Activated T-cell treated with anti-CD3 and anti-CD28 coated beads for 1 hour (primary cell): Measurements from ENCODE around the gene CNTNAP2.

ENCODE experiments used
- DNase-seq: peaks from one replicate; pipeline ENCODE4 v3.0.0-alpha.2; 2020; ENCODE audit warnings: low read depth

CNTNAP2 gene

GRCh38 chr7:146116521-146117222 lies at the start of gene CNTNAP2:
TSS of gene CNTNAP2 (plus strand) at chr7:146116801. CDS start at chr7:146116877, 76 bp downstream.
- DNase-seq, result no peak

GRCh38 chr7:146067880-146068279 lies 48.7 kb upstream of the CNTNAP2 start:
- no peak for DNase-seq

- no peak for DNase-seq
Observed at GRCh38 chr7:146074195-146074765, 42.3 kb upstream of the CNTNAP2 start.

- DNase-seq, result no peak
Observed at GRCh38 chr7:146076344-146076743, 40.3 kb upstream of the CNTNAP2 start.

GRCh38 chr7:146084086-146084485 lies 32.5 kb upstream of the CNTNAP2 start:
- no peak for DNase-seq

GRCh38 chr7:146090023-146090645 lies 26.5 kb upstream of the CNTNAP2 start:
- no peak for DNase-seq

GRCh38 chr7:146094356-146094755 lies 22.2 kb upstream of the CNTNAP2 start:
- no peak for DNase-seq

- no peak for DNase-seq
Observed at GRCh38 chr7:146096994-146097393, 19.6 kb upstream of the CNTNAP2 start.

GRCh38 chr7:146106319-146106718 lies 10.3 kb upstream of the CNTNAP2 start:
- no peak for DNase-seq

GRCh38 chr7:146112755-146113154 lies 3.8 kb upstream of the CNTNAP2 start:
- no peak for DNase-seq

- DNase-seq, result no peak
Observed at GRCh38 chr7:146115548-146115850, 1.1 kb upstream of the CNTNAP2 start.

GRCh38 chr7:146115851-146116520 lies 615 bp upstream of the CNTNAP2 start:
- DNase-seq, result no peak

- no peak for DNase-seq
Observed at GRCh38 chr7:146117576-146117975, 975 bp downstream of the CNTNAP2 start.

- DNase-seq, result no peak
Observed at GRCh38 chr7:146119002-146119401, 2.4 kb downstream of the CNTNAP2 start.

- DNase-seq, result no peak
Observed at GRCh38 chr7:146123715-146124114, 7.1 kb downstream of the CNTNAP2 start.

- DNase-seq, result no peak
Observed at GRCh38 chr7:146126767-146127509, 10.3 kb downstream of the CNTNAP2 start.

GRCh38 chr7:146129296-146129695 lies 12.7 kb downstream of the CNTNAP2 start:
- no peak for DNase-seq

GRCh38 chr7:146129997-146130396 lies 13.4 kb downstream of the CNTNAP2 start:
- no peak for DNase-seq

GRCh38 chr7:146131701-146132100 lies 15.1 kb downstream of the CNTNAP2 start:
- DNase-seq, result no peak

GRCh38 chr7:146136357-146136875 lies 19.8 kb downstream of the CNTNAP2 start:
- DNase-seq, result no peak

GRCh38 chr7:146138926-146139325 lies 22.3 kb downstream of the CNTNAP2 start:
- DNase-seq, result no peak

GRCh38 chr7:146146831-146147486 lies 30.4 kb downstream of the CNTNAP2 start:
- no peak for DNase-seq
